LNCAP (cell line): ENCODE data around the gene APOOL.

Experiments
- TF ChIP-seq, protein P1 (sequence below): fragments of 450-650 bp; IDR thresholded peaks from 2 replicates; pipeline ENCODE4 v1.5.1; 2017; ENCODE audit warnings: mild to moderate bottlenecking

Gene APOOL

DNA sequence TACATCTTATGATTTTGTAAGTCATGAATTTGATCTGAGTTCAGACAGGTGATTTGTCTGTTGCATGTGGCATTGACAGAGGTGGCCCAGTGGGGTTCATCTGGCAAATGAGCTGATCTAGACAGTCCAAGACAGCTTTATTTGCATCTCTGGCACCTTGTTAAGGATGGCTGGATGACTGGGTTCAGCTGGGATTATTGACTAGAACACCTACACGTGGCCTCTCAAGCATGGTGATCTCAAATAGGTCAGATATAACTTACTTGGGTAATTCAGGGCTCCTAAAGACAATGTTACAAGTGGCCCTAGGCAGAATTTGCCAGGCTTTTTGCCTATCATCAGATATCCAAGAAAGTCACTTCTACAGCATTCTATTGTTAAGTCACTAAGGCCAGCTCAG is 48.0 kb downstream of the APOOL start:
- TF ChIP-seq, protein P1, sequence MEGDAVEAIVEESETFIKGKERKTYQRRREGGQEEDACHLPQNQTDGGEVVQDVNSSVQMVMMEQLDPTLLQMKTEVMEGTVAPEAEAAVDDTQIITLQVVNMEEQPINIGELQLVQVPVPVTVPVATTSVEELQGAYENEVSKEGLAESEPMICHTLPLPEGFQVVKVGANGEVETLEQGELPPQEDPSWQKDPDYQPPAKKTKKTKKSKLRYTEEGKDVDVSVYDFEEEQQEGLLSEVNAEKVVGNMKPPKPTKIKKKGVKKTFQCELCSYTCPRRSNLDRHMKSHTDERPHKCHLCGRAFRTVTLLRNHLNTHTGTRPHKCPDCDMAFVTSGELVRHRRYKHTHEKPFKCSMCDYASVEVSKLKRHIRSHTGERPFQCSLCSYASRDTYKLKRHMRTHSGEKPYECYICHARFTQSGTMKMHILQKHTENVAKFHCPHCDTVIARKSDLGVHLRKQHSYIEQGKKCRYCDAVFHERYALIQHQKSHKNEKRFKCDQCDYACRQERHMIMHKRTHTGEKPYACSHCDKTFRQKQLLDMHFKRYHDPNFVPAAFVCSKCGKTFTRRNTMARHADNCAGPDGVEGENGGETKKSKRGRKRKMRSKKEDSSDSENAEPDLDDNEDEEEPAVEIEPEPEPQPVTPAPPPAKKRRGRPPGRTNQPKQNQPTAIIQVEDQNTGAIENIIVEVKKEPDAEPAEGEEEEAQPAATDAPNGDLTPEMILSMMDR: no peak

DNA sequence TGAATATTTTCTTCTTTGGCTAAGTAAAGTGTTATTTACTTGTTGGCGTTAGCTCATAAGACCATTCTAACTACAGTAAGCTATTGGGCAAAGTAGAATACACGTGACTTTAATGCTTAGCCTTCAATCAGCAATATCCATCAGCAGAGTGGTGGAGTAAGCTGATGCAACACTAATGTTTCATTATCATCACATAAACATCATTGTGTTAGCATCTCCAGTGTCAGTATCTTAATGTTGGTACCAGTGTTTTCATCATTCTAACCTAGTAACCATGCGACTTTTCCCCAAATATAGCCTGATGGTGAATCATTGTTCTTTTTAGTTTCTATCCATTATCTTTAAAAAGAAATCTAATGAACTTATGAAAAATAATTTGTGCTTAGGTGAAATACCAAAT is 48.5 kb downstream of the APOOL start:
- TF ChIP-seq, protein P1: no peak

DNA sequence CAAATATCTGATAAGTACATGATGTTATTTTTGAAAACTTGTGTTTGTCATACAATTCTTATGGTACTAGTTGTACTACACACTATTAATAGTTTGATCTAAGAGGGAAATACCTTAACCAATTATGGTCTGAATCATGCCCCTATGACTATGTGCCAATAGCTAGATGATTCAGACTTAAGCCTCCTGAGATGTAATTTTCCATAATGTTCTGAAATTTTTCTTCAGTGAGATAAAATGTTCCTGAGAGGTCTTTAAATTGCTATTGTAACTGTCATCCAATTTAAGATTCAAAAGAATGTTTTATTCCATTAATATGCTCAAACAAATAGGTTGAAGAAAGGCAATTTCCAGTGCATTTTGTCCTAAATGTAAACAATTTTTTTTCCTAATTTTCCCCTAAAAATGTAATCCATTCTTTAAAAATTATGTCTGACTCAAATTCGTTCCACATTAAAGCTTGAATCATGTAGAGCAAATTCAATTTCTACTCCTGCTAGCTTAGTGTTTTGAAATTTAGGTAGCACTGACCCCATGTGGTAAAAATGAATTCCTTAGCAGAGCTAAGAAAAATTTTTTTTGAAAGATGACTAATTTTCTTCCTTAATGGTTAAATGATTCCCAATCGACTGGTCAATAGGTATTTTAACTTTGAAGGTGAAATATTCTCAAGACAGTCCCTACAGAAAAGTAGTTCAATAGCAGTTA is 49.1 kb downstream of the APOOL start:
- TF ChIP-seq, protein P1: peak; percentile 41

DNA sequence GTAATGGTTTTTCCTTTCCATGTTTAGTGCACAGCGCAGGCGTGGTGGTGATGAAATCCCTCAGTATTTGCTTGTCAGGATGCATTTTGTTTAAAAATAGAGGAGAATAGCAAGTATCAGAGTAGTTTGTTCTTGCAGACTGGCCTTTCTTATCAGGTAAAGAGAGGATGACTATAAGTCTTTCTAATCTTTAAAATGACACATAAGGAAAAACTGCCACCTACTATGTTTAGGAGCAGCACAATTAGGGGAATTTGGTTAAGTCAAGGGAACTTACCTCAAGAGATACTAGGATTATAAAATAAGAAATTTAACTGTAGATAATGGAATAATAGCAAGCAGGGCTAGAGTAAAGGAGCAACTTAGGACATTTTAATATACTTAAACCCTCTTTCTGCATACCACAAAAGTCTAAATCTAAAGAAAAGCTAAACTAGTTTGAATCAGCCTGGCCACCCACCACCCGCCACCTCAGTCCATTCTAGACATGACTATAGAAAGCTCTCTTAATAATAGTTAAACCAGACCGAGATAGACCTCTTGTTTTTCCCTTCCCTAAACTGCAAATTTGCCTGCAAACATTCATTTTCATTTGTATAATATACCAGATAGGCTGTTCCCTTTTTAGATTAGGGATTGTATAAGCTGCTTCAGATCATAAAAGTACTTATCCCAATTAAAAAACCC is 62.0 kb downstream of the APOOL start:
- TF ChIP-seq, protein P1: no peak

DNA sequence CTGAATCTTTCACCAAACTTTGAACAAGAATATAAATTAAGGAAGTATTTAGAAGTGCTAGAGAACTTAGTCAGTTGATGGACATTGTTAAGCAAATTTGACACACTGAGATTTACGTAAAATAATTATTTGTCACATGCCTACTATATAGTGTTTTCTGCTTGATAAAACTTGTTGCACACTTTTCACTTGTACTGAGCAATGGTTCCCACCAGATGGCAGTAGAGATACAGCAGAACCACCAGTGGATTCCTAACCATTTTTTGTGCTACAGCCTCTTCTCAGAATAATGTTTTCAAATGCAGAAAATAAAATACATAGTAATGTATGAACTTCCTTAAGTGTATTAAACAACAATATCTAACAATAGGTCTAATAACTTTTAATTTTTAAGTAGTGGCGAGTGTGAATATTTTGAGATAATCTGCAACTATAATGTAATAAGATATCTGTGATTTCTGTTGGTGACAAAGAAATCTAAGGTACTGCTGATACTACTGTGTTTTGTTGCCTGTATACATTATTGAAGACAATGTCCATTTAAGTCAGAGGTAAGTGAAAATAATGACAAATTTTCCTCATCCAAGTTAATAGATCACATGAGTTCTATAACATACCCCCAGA is 81.2 kb downstream of the APOOL start:
- TF ChIP-seq, protein P1: peak; percentile 60

DNA sequence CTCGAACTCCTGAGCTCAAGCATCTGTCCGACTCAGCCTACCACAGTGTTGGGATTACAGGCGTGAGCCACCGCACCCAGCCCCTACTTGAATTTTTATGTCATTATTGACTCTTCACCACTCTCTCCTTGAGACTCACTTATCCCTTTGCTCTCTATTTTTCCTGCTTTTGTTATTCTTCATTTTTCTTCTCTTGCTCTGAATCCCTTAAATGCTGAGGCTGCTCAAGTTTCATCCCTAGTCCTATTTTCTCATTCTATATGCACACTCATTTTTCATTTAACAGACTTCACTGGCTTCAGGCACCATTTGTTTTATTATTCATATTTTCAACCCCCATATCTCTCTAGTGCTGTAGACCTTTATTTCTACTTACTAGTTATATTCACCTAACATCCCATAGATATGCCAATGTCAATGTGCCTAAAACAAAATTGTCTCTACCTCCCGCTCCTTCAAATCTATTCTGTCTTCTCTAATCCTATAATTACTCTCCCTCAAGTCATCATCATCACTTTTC is 85.7 kb downstream of the APOOL start:
- TF ChIP-seq, protein P1: no peak

DNA sequence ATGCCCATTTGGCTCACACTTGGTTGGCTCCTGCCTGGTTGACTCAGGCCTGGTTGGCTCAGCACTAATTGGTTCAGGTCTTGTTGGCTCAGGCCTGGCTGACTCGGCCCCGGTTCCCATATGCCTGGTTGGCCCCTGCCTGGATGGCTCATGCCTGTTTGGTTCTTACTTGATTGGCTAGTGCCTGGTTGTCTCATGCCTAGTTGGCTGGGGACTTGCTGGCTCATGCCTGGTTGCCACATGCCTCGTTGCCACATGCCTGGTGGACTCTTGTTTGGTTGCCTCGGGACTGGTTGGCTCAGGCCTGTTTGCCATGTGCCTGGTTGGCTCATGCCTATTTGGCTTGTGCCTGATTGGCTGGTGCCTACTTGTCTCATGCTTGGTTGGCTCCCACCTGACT is 103.7 kb downstream of the APOOL start:
- TF ChIP-seq, protein P1: no peak
